PC-3 (cell line): ENCODE measurements around the gene FGG. TPM values are rescaled to one million over a fixed set of nuclear protein-coding genes. Genes with fewer than 3 reads are reported as not detected.

Experiments
- ATAC-seq: fragments of 200-7000 bp; cut with Tn5 transposase; 2 replicates; pipeline ENCODE4 v1.9.1; 2020; ENCODE audit warnings: mild to moderate bottlenecking, moderate library complexity
- BruUV-seq: library from RNA; stranded (reverse); fragments of 400-500 nt; replicated peaks from 2 replicates; lab custom pipeline; 2021; lab: Mats Ljungman, UMichigan
- CTCF ChIA-PET: fragments of 300-600 bp; sonication (Branson Sonifier 250); formaldehyde crosslinking; loops from one replicate; lab custom pipeline; 2022; ENCODE audit warnings: antibody characterized with exemption; lab: Charles Lee
- POLR2A ChIA-PET: fragments of 300-600 bp; sonication (Branson Sonifier 250); formaldehyde crosslinking; loops from one replicate; lab custom pipeline; 2022; ENCODE audit warnings: antibody characterized with exemption; ENCODE audit not compliant: unreplicated experiment; lab: Charles Lee
- DNase-seq: peaks from one replicate; pipeline ENCODE4 v3.0.0-alpha.2; 2015
- H2AFZ ChIP-seq: fragments of 300-600 bp; sonication (generic); 2 replicates; pipeline ENCODE4 v1.6.0; 2016; ENCODE audit warnings: antibody characterized with exemption, low read length
- H3F3A ChIP-seq: fragments of 300-600 bp; sonication (generic); one replicate; pipeline ENCODE4 v1.6.0; 2017; ENCODE audit warnings: antibody characterized with exemption, low read length, control low read depth, mild to moderate bottlenecking; ENCODE audit not compliant: unreplicated experiment
- H3K27ac ChIP-seq: fragments of 300-600 bp; sonication (generic); 2 replicates; pipeline ENCODE4 v1.5.1; 2016; ENCODE audit warnings: mild to moderate bottlenecking, low read length
- H3K27me3 ChIP-seq: fragments of 300-600 bp; sonication (generic); 2 replicates; pipeline ENCODE4 v1.6.1; 2016; ENCODE audit warnings: low read length, mixed read lengths
- H3K36me3 ChIP-seq: fragments of 300-600 bp; sonication (generic); 2 replicates; pipeline ENCODE4 v1.6.1; 2016; ENCODE audit warnings: low read depth, mixed run types, low read length, mixed read lengths
- H3K4me1 ChIP-seq: fragments of 300-600 bp; sonication (generic); 2 replicates; pipeline ENCODE4 v1.5.1; 2016; ENCODE audit warnings: low read length; ENCODE audit not compliant: insufficient read depth
- H3K4me2 ChIP-seq: fragments of 300-600 bp; sonication (generic); 2 replicates; pipeline ENCODE4 v1.6.0; 2016; ENCODE audit warnings: low read length
- H3K4me3 ChIP-seq: fragments of 300-600 bp; sonication (generic); 2 replicates; pipeline ENCODE4 v1.5.1; 2016; ENCODE audit warnings: mild to moderate bottlenecking, low read length, mixed read lengths
- H3K79me2 ChIP-seq: fragments of 300-600 bp; sonication (generic); 2 replicates; pipeline ENCODE4 v1.6.1; 2017; ENCODE audit warnings: low read length, mixed read lengths
- H3K9ac ChIP-seq: fragments of 300-600 bp; sonication (generic); 2 replicates; pipeline ENCODE4 v1.6.0; 2016; ENCODE audit warnings: mild to moderate bottlenecking, low read length
- H3K9me2 ChIP-seq: fragments of 300-600 bp; sonication (generic); replicated peaks from 2 replicates; pipeline ENCODE4 v1.6.1; 2016; ENCODE audit warnings: mixed run types, low read length, mixed read lengths
- H3K9me3 ChIP-seq: fragments of 300-600 bp; sonication (generic); 2 replicates; pipeline ENCODE4 v1.6.1; 2016; ENCODE audit warnings: low read length, mixed read lengths
- H4K20me1 ChIP-seq: fragments of 300-600 bp; sonication (generic); 2 replicates; pipeline ENCODE4 v1.6.1; 2016; ENCODE audit warnings: low read length, mixed read lengths
- EZH2 ChIP-seq: fragments of 300-600 bp; sonication (generic); IDR thresholded peaks from one replicate; pipeline ENCODE4 v1.6.1; 2017; ENCODE audit warnings: antibody characterized with exemption, mild to moderate bottlenecking, low read length; ENCODE audit not compliant: unreplicated experiment
- EZH2phosphoT487 ChIP-seq: fragments of 300-600 bp; sonication (generic); IDR thresholded peaks from 2 replicates; pipeline ENCODE4 v1.6.1; 2018; ENCODE audit warnings: mild to moderate bottlenecking, antibody characterized with exemption, low read length, borderline replicate concordance
- intact Hi-C: fragments of 100-400 bp; cut with micrococcal nuclease; formaldehyde crosslinking; loops from 2 replicates; pipeline ENCODE4 v1.9.0; 2023
- total RNA-seq: library from RNA; depleted of rRNA; stranded (reverse); fragments of >200 nt; gene quantifications from 2 replicates; pipeline ENCODE4 v1.2.3, GENCODE V29; 2014
- TF ChIP-seq, protein P1 (sequence below): fragments of 300-600 bp; sonication (generic); conservative IDR thresholded peaks from 2 replicates; pipeline ENCODE4 v1.5.1; 2017; ENCODE audit warnings: antibody characterized with exemption, low read depth, mild to moderate bottlenecking, low read length

The FGG gene
- total RNA-seq, 1 experiment from 2014 or later, result not detected

- Histone ChIP-seq H3K4me3 (no peak overlapping the region), H3K4me1 (no peaks in the 10 kb centered on the region), H3K27me3 (no peaks in the 10 kb centered on the region), H3K9me3 (no peaks in the 10 kb centered on the region), H3K36me3 (no peaks in the 10 kb centered on the region), H3K9ac (no peak overlapping the region), H3K4me2 (no peak overlapping the region), H3K9me2 (no peaks in the 10 kb centered on the region), H3F3A (no peaks in the 10 kb centered on the region), H2AFZ (no peak overlapping the region), H3K27ac (no peak overlapping the region), H3K79me2 (no peaks in the 10 kb centered on the region), H4K20me1 (no peaks in the 10 kb centered on the region)
- POLR2A ChIA-PET, result no interaction called here
- CTCF ChIA-PET, result no interaction called here
- BruUV-seq, result no TSS peak
- intact Hi-C loops, result no loop called here
- ATAC-seq, result no peak
- DNase-seq, result peak; percentile 45
- TF ChIP-seq EZH2 (no peak), EZH2phosphoT487 (no peak)
- TF ChIP-seq, protein P1, sequence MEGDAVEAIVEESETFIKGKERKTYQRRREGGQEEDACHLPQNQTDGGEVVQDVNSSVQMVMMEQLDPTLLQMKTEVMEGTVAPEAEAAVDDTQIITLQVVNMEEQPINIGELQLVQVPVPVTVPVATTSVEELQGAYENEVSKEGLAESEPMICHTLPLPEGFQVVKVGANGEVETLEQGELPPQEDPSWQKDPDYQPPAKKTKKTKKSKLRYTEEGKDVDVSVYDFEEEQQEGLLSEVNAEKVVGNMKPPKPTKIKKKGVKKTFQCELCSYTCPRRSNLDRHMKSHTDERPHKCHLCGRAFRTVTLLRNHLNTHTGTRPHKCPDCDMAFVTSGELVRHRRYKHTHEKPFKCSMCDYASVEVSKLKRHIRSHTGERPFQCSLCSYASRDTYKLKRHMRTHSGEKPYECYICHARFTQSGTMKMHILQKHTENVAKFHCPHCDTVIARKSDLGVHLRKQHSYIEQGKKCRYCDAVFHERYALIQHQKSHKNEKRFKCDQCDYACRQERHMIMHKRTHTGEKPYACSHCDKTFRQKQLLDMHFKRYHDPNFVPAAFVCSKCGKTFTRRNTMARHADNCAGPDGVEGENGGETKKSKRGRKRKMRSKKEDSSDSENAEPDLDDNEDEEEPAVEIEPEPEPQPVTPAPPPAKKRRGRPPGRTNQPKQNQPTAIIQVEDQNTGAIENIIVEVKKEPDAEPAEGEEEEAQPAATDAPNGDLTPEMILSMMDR, result no peak
Measured at GRCh38 chr4:154578919-154579318, 33.5 kb downstream of the FGG start.

DNA sequence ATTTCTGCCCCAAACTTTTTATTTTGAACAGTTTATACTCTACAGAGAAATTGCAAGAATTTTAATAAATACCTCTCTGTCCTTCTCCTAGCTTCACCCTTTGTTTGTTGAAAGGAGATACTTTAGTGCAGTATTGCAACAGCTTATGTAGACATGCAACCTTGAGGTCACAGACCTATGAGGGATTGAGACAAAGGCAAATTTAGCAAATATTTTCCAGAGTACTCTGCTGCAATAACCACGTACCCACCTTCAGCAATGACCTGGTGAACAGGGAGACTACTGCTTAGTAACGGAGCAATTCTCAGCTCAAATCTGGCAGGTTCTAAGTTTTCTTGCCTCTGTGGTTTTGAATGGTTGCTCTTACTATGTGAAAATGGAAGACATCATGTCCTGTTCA is 35.1 kb downstream of the FGG start:
- Histone ChIP-seq H3K9me2 (no peaks in the 10 kb centered on the region), H2AFZ (no peak overlapping the region), H4K20me1 (no peaks in the 10 kb centered on the region), H3K27me3 (no peaks in the 10 kb centered on the region), H3K4me2 (no peak overlapping the region), H3K4me3 (no peak overlapping the region), H3K36me3 (no peaks in the 10 kb centered on the region), H3K4me1 (no peaks in the 10 kb centered on the region), H3F3A (no peaks in the 10 kb centered on the region), H3K9me3 (no peaks in the 10 kb centered on the region), H3K79me2 (no peaks in the 10 kb centered on the region), H3K9ac (no peak overlapping the region), H3K27ac (no peak overlapping the region)
- no TSS peak for BruUV-seq
- intact Hi-C loops, result no loop called here
- ChIA-PET POLR2A (no interaction called here), CTCF (no interaction called here)
- no peak for TF ChIP-seq EZH2
- TF ChIP-seq EZH2phosphoT487, result no peak
- TF ChIP-seq, protein P1, result no peak
- DNase-seq (no peak), ATAC-seq (no peak)

- CTCF ChIA-PET, result no interaction called here
Measured at GRCh38 chr4:154574311-154574710, 38.1 kb downstream of the FGG start.

More at GRCh38 chr4:154574311-154574710, 38.1 kb downstream of the FGG start:
- peaks cover 8% of the 10 kb centered on the region for H3K4me1 ChIP-seq
- no peaks in the 10 kb centered on the region for H3K79me2 ChIP-seq
- H3K9me3 ChIP-seq, result no peaks in the 10 kb centered on the region
- no peaks in the 10 kb centered on the region for H3K27me3 ChIP-seq
- no TSS peak for BruUV-seq
- no peak overlapping the region for H3K4me3 ChIP-seq
- H3K36me3 ChIP-seq, result no peaks in the 10 kb centered on the region
- no peaks in the 10 kb centered on the region for H4K20me1 ChIP-seq
- no peak overlapping the region for H3K9ac ChIP-seq
- ATAC-seq, result no peak
- intact Hi-C loops, result no loop called here
- POLR2A ChIA-PET, result no interaction called here
- DNase-seq, result no peak
- H3F3A ChIP-seq, result no peaks in the 10 kb centered on the region
- H2AFZ ChIP-seq, result no peak overlapping the region
- H3K27ac ChIP-seq, result no peak overlapping the region
- no peaks in the 10 kb centered on the region for H3K9me2 ChIP-seq
- H3K4me2 ChIP-seq, result no peak overlapping the region
- TF ChIP-seq EZH2, result no peak
